ENCODE measurements around the gene TRAF2.

- no peak for TF ChIP-seq CTCF (IDR thresholded peaks at IDR 0.05; ENCODE audit: low read length)
- TF ChIP-seq EZH2 (IDR thresholded peaks at IDR 0.05; ENCODE audit: borderline replicate concordance, low read length) = no peak
Measured at GRCh38 chr9:136949239-136949816, 63.0 kb downstream of the TRAF2 start.
